ENCODE data around the gene ZFP2.
"Not testable (repeated sequence)": the region's sequence is repeated elsewhere in the genome, so short reads cannot be mapped to it uniquely, and the experiment has no call there.

ZFP2 gene

GRCh38 chr5:178895615-178896571 lies at the start of gene ZFP2:
ZFP2 (plus strand) TSS chr5:178895913; CDS start chr5:178931314, 35,401 bp downstream.
- DNase-seq: peak; percentile 81

- no peak for DNase-seq
Observed at GRCh38 chr5:178849316-178849715, 46.4 kb upstream of the ZFP2 start.

- DNase-seq: no peak
Observed at GRCh38 chr5:178851951-178852350, 43.8 kb upstream of the ZFP2 start.

GRCh38 chr5:178854284-178854683 lies 41.4 kb upstream of the ZFP2 start:
- no peak for DNase-seq

- peak; percentile 94 for DNase-seq
Observed at GRCh38 chr5:178859625-178860521, 35.8 kb upstream of the ZFP2 start, which contains the start of gene ZNF354B. ZNF354B (plus strand) TSS chr5:178859953; CDS start chr5:178861048, 1,095 bp downstream.

GRCh38 chr5:178860615-178861014 lies 35.1 kb upstream of the ZFP2 start:
- not testable (repeated sequence) for DNase-seq

GRCh38 chr5:178861627-178862026 lies 34.1 kb upstream of the ZFP2 start:
- no peak for DNase-seq

GRCh38 chr5:178866946-178867345 lies 28.8 kb upstream of the ZFP2 start:
- no peak for DNase-seq

- no peak for DNase-seq
Observed at GRCh38 chr5:178869577-178869976, 26.1 kb upstream of the ZFP2 start.

GRCh38 chr5:178870411-178870810 lies 25.3 kb upstream of the ZFP2 start:
- DNase-seq: no peak

- DNase-seq: no peak
Observed at GRCh38 chr5:178872302-178872701, 23.4 kb upstream of the ZFP2 start.

- DNase-seq: not testable (repeated sequence)
Observed at GRCh38 chr5:178883115-178883694, 12.5 kb upstream of the ZFP2 start.

GRCh38 chr5:178883815-178884430 lies 11.8 kb upstream of the ZFP2 start:
- DNase-seq: no peak

GRCh38 chr5:178899289-178899688 lies 3.6 kb downstream of the ZFP2 start:
- no peak for DNase-seq

GRCh38 chr5:178902849-178903248 lies 7.1 kb downstream of the ZFP2 start:
- DNase-seq: no peak

- no peak for DNase-seq
Observed at GRCh38 chr5:178931846-178932760, 36.4 kb downstream of the ZFP2 start.

GRCh38 chr5:178940569-178941360 lies 45.1 kb downstream of the ZFP2 start, which contains the start of gene ZNF454:
ZNF454 (plus strand) TSS chr5:178941198; CDS start chr5:178942792, 1,594 bp downstream.
- DNase-seq: peak; percentile 96

- peak; percentile 48 for DNase-seq
Observed at GRCh38 chr5:178941361-178941760, 45.6 kb downstream of the ZFP2 start.

GRCh38 chr5:178965465-178966055 lies 69.8 kb downstream of the ZFP2 start:
- no peak for DNase-seq

GRCh38 chr5:178981381-178981780 lies 85.7 kb downstream of the ZFP2 start:
- no peak for DNase-seq

Data from right hindlimb (tissue), 1 donor.